Upper lobe of right lung (tissue), 1 donor: ENCODE data around the gene SORBS1. TPM values are rescaled to one million over a fixed set of nuclear protein-coding genes. Genes with fewer than 3 reads are reported as not detected.

ENCODE experiments used
- ATAC-seq: fragments of 200-7000 bp; cut with Tn5 transposase; one replicate; pipeline ENCODE4 v1.9.1; 2020; ENCODE audit warnings: mild to moderate bottlenecking, moderate library complexity
- DNase-seq: peaks from one replicate; pipeline ENCODE4 v3.0.0-alpha.2; 2020
- H3K27ac ChIP-seq: fragments of 200-600 bp; one replicate; pipeline ENCODE4 v1.8.0; 2022
- H3K27me3 ChIP-seq: fragments of 200-600 bp; one replicate; pipeline ENCODE4 v1.8.0; 2022; ENCODE audit warnings: mild to moderate bottlenecking
- H3K36me3 ChIP-seq: fragments of 200-600 bp; one replicate; pipeline ENCODE4 v1.8.0; 2022
- H3K4me1 ChIP-seq: fragments of 200-600 bp; one replicate; pipeline ENCODE4 v1.8.0; 2022
- H3K4me3 ChIP-seq: fragments of 200-600 bp; one replicate; pipeline ENCODE4 v1.8.0; 2022; ENCODE audit warnings: mild to moderate bottlenecking
- H3K9me3 ChIP-seq: fragments of 200-600 bp; one replicate; pipeline ENCODE4 v1.8.0; 2022
- CTCF ChIP-seq: fragments of 200-600 bp; IDR thresholded peaks from one replicate; pipeline ENCODE4 v1.8.0; 2022; ENCODE audit warnings: antibody characterized with exemption
- intact Hi-C: fragments of 100-400 bp; cut with DNase I; formaldehyde crosslinking; loops from one replicate; pipeline ENCODE4 v1.11.0; 2022
- total RNA-seq: library from RNA; stranded (reverse); fragmentation: NEBNext Ultra II Directional; extraction: Animal tissue kit (Norgen Biotek cat#: 25700); gene quantifications from one replicate; pipeline ENCODE4 v1.2.1, GENCODE V29; 2021
- donor health status: DM: no; HTN: yes; CAD: no; lungs with severe emphysema.

Gene SORBS1
- total RNA-seq, 1 donor from 2014 or later = 50.7 TPM

GRCh38 chr10:95462740-95463667, 98.2 kb downstream of the SORBS1 start:
- Histone ChIP-seq H3K27me3 (no peaks in the 10 kb centered on the region), H3K27ac (no peak overlapping the region), H3K4me3 (no peak overlapping the region), H3K4me1 (peaks cover 27% of the 10 kb centered on the region), H3K9me3 (no peaks in the 10 kb centered on the region), H3K36me3 (no peaks in the 10 kb centered on the region)
- ATAC-seq (peak; percentile 69), DNase-seq (no peak)
- intact Hi-C loops = no loop called here
- no peak for TF ChIP-seq CTCF

- no peak overlapping the region for H3K4me3 ChIP-seq
- no peaks in the 10 kb centered on the region for H3K36me3 ChIP-seq
- no peaks in the 10 kb centered on the region for H3K9me3 ChIP-seq
- no peak for ATAC-seq
- H3K27ac ChIP-seq = no peak overlapping the region
- no peak for DNase-seq
- H3K27me3 ChIP-seq = no peaks in the 10 kb centered on the region
- H3K4me1 ChIP-seq = peaks cover 18% of the 10 kb centered on the region
- no peak for TF ChIP-seq CTCF
- intact Hi-C loops = no loop called here
Measured at GRCh38 chr10:95461611-95462010, 99.6 kb downstream of the SORBS1 start.

DNA sequence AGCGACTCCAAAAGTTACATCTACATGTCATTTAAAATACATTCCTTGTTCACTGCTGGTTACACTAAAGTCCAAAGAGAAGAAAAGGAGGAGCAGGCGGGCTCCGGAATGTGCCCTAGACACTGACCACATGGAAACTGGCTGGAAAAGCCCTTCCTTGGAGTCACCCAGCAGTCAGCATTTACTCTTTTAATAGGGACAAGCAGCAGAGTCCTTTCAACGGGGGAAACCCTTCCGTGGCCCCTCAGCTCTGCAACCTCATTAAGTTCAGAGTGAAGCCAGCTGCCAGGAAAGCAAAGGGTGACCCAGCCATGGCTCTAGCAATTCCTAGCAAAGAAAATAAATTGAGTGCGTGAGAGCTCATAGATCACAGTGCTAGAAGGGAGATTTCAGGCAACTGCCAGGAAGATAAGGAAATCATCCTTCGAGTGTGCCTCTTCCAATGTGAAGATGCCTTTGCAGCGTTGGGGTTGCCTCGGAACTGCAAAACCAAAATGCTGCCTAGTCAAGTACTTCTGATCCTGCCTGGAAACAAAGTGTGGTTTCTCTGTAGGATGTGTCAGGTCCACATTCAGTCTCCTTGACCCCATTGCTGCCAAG, 101.6 kb downstream of the SORBS1 start:
- peak; percentile 54 for ATAC-seq
- no peak for TF ChIP-seq CTCF
- H3K27me3 ChIP-seq = no peaks in the 10 kb centered on the region
- intact Hi-C loops = no loop called here
- no peak for DNase-seq
- H3K4me3 ChIP-seq = no peak overlapping the region
- H3K9me3 ChIP-seq = no peaks in the 10 kb centered on the region
- H3K4me1 ChIP-seq = peaks cover 14% of the 10 kb centered on the region
- H3K36me3 ChIP-seq = no peaks in the 10 kb centered on the region
- H3K27ac ChIP-seq = no peak overlapping the region

DNA sequence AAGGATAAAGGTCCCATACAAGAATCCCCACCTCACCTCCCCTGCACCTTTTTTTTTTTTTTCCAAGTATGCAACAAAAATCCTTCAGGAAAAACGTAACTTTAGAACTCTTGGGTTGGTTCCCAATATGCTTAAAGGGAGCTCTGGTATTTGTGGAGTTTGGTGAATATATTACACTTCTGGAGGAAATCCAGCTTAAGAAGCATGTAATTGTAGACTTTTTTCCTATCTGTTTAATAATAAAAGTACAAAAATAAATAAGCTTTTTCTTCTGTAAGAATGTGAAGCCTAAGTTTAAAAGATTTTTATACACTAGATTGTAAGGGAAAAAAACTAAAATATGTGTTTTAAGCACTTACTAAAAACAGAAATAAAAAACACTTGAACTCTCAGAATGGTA, 102.3 kb downstream of the SORBS1 start:
- DNase-seq (no peak), ATAC-seq (no peak)
- Histone ChIP-seq H3K4me1 (peaks cover 11% of the 10 kb centered on the region), H3K4me3 (no peak overlapping the region), H3K9me3 (no peaks in the 10 kb centered on the region), H3K27me3 (no peaks in the 10 kb centered on the region), H3K27ac (no peak overlapping the region), H3K36me3 (no peaks in the 10 kb centered on the region)
- TF ChIP-seq CTCF = no peak
- intact Hi-C loops = no loop called here

- no peaks in the 10 kb centered on the region for H3K27me3 ChIP-seq
- DNase-seq (no peak), ATAC-seq (no peak)
- no peak for TF ChIP-seq CTCF
- peaks cover 2% of the 10 kb centered on the region for H3K4me1 ChIP-seq
- H3K9me3 ChIP-seq = no peaks in the 10 kb centered on the region
- no peak overlapping the region for H3K4me3 ChIP-seq
- H3K36me3 ChIP-seq = no peaks in the 10 kb centered on the region
- intact Hi-C loops = no loop called here
- peak overlapping the region; percentile 15 for H3K27ac ChIP-seq
Measured at GRCh38 chr10:95458014-95458413, 103.2 kb downstream of the SORBS1 start.
